Thyroid gland (tissue), 4 donors: ENCODE data around the gene ATP8B1.
"Not testable (repeated sequence)": the region's sequence is repeated elsewhere in the genome, so short reads cannot be mapped to it uniquely, and the experiment has no call there.

Source experiments
- POLR2A ChIP-seq, 2 donors: fragments of 450-650 bp; IDR thresholded peaks; one replicate each; pipeline ENCODE4 v1.6.1; 2017; ENCODE audit warnings: antibody characterized with exemption in 2 of 2, mild to moderate bottlenecking in 2 of 2, moderate library complexity in 1 of 2
- TF ChIP-seq, protein P1 (sequence below), 6 experiments: fragments of 200-600 bp in 3 of 6; fragments of 450-650 bp in 3 of 6; sonication (generic) in 3 of 6; IDR thresholded peaks; one replicate each; pipeline ENCODE4 v1.5.1; 2016 to 2019; ENCODE audit warnings: antibody characterized with exemption in 6 of 6, mild to moderate bottlenecking in 2 of 6, inconsistent platforms in 1 of 6, moderate library complexity in 1 of 6

GRCh38 chr18:57719211-57719935 is 83.7 kb downstream of the ATP8B1 start:
- TF ChIP-seq, protein P1, sequence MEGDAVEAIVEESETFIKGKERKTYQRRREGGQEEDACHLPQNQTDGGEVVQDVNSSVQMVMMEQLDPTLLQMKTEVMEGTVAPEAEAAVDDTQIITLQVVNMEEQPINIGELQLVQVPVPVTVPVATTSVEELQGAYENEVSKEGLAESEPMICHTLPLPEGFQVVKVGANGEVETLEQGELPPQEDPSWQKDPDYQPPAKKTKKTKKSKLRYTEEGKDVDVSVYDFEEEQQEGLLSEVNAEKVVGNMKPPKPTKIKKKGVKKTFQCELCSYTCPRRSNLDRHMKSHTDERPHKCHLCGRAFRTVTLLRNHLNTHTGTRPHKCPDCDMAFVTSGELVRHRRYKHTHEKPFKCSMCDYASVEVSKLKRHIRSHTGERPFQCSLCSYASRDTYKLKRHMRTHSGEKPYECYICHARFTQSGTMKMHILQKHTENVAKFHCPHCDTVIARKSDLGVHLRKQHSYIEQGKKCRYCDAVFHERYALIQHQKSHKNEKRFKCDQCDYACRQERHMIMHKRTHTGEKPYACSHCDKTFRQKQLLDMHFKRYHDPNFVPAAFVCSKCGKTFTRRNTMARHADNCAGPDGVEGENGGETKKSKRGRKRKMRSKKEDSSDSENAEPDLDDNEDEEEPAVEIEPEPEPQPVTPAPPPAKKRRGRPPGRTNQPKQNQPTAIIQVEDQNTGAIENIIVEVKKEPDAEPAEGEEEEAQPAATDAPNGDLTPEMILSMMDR (IDR thresholded peaks at IDR 0.05), result not testable (repeated sequence)
- not testable (repeated sequence) for TF ChIP-seq POLR2A (IDR thresholded peaks at IDR 0.05)
